ENCODE measurements around the gene ATP5ME. TPM values are rescaled to one million over a fixed set of nuclear protein-coding genes. Genes with fewer than 3 reads are reported as not detected.

ATP5ME gene
- total and polyA plus RNA-seq, 2 donors from 2014 or later = 248 to 1,928 TPM

DNA sequence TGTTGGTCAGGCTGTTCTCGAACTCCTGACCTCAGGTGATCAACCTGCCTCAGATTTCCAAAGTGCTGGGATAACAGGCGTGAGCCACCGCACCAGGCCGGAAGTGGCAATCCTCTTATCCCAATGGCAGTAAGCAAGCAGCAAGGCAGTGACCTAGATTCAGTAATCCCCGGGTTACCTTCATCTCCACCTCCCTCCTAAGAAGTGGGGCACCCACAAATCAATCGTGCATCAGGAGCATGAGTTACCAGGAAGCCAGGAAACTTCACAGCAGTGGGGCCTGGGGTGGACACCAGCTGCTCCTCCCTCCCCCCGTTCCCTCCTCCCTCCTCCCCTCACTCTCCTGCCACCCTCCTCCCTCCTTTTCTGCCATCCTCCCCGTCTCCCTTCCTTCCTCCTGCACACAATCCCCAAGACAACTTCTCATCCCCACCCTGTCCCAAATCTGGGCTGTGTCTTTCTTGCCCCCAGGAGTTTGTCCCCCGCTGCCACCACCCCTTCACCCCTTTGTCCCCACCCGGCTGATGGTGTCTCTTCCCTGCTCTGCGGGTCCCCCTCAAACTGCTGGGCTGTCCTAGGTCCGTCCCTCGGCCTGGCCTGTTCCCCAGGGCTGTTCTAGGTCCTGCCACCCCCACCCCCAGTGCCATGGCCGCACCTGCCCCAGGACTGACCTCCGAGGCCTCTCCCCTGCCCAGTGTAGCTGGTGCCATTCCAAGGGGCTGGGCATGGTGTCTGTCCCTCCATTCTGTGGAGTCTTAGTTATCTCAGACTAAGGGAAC is 46.5 kb downstream of the ATP5ME start:
- H3K27me3 ChIP-seq (ENCODE audit: control insufficient read depth, insufficient read depth, low read length) = no peaks in the 10 kb centered on the region
- DNase-seq = peak in 2 of 5 donors; percentile 7 to 42

DNA sequence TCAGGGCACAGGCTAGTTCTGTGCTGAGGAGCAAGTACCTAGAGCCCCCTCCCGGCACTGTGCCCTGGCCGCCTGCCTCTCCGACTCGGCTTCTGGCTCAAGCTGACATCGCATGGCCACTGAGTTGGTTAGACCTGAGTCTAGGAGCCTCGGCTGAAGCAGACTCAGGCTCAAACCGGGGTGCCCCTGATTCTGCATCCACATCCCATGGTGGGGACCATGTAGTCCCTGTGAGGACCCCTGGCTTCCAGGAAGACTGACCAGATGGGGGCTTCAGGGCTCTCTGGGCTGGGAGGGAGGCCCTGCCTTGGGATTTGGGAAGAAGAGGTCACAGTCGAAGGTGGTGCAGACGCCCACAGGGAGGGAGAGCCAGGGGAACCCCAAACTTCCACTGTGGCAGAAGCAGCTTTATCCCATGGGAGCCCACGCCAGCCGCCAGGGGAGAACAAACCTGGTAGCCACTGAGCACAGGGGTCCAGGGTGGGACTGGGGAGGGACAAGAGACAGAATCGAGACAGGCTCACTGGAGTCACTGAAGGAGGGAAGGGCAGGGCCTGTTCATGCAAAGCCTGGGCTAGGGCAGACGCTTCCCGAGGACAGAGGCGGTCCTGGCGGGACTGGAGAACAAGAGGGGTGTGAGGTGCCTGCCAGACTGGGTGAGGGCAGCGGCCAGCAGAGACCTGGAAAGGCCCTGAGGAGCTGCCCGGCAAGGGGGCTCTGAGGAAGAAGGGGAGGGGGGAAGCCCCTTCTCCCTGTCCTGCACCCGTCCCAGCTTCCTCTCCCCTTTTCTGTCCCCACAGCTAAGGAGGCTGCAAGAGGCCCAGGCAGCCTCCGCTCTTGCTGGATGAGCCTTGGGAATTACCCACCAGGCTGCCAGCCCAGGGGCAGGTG is 47.6 kb downstream of the ATP5ME start:
- Histone ChIP-seq H3K4me1 (ENCODE audit: control insufficient read depth in 2 of 3, insufficient read depth in 2 of 3, low read depth in 1 of 3, low read length in 3 of 3) (peaks cover 0 to 4% (median 0%) of the 10 kb centered on the region in 3 donors), H3K27me3 (ENCODE audit: control insufficient read depth, insufficient read depth, low read length) (no peaks in the 10 kb centered on the region), H3K9me3 (ENCODE audit: control insufficient read depth in 2 of 3, insufficient read depth in 1 of 3, low read length in 3 of 3) (peaks cover 0 to 2% (median 0%) of the 10 kb centered on the region in 3 donors), H3K4me3 (ENCODE audit: low read length in 3 of 3) (no peak overlapping the region), H3K9ac (ENCODE audit: low read length in 3 of 3) (no peak overlapping the region), H3K27ac (ENCODE audit: low read depth in 2 of 2, low read length in 2 of 2) (no peak overlapping the region), H3K36me3 (ENCODE audit: control insufficient read depth in 2 of 3, insufficient read depth in 3 of 3, low read length in 3 of 3) (no peaks in the 10 kb centered on the region)
- no peak for FAIRE-seq
- TF ChIP-seq, protein P1, sequence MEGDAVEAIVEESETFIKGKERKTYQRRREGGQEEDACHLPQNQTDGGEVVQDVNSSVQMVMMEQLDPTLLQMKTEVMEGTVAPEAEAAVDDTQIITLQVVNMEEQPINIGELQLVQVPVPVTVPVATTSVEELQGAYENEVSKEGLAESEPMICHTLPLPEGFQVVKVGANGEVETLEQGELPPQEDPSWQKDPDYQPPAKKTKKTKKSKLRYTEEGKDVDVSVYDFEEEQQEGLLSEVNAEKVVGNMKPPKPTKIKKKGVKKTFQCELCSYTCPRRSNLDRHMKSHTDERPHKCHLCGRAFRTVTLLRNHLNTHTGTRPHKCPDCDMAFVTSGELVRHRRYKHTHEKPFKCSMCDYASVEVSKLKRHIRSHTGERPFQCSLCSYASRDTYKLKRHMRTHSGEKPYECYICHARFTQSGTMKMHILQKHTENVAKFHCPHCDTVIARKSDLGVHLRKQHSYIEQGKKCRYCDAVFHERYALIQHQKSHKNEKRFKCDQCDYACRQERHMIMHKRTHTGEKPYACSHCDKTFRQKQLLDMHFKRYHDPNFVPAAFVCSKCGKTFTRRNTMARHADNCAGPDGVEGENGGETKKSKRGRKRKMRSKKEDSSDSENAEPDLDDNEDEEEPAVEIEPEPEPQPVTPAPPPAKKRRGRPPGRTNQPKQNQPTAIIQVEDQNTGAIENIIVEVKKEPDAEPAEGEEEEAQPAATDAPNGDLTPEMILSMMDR (IDR thresholded peaks at IDR 0.05; ENCODE audit: borderline replicate concordance, extremely low read depth, insufficient read depth) = no peak
- peak in 2 of 5 donors; percentile 16 to 56 for DNase-seq
- intact Hi-C loops (cut with DNase I) = no loop called here

More for the DNA sequence above, 46.5 kb downstream of the ATP5ME start:
- intact Hi-C loops (cut with DNase I) = no loop called here
- Histone ChIP-seq H3K4me3 (ENCODE audit: low read length in 3 of 3) (no peak overlapping the region), H3K4me1 (ENCODE audit: control insufficient read depth in 2 of 3, insufficient read depth in 2 of 3, low read depth in 1 of 3, low read length in 3 of 3) (peaks cover 0 to 4% (median 0%) of the 10 kb centered on the region in 3 donors), H3K9ac (ENCODE audit: low read length in 3 of 3) (no peak overlapping the region), H3K9me3 (ENCODE audit: control insufficient read depth in 2 of 3, insufficient read depth in 1 of 3, low read length in 3 of 3) (peaks cover 0 to 4% (median 2%) of the 10 kb centered on the region in 3 donors), H3K36me3 (ENCODE audit: control insufficient read depth in 2 of 3, insufficient read depth in 3 of 3, low read length in 3 of 3) (no peaks in the 10 kb centered on the region), H3K27ac (ENCODE audit: low read depth in 2 of 2, low read length in 2 of 2) (no peak overlapping the region)
- TF ChIP-seq, protein P1 (IDR thresholded peaks at IDR 0.05; ENCODE audit: borderline replicate concordance, extremely low read depth, insufficient read depth) = no peak
- no peak for FAIRE-seq

DNA sequence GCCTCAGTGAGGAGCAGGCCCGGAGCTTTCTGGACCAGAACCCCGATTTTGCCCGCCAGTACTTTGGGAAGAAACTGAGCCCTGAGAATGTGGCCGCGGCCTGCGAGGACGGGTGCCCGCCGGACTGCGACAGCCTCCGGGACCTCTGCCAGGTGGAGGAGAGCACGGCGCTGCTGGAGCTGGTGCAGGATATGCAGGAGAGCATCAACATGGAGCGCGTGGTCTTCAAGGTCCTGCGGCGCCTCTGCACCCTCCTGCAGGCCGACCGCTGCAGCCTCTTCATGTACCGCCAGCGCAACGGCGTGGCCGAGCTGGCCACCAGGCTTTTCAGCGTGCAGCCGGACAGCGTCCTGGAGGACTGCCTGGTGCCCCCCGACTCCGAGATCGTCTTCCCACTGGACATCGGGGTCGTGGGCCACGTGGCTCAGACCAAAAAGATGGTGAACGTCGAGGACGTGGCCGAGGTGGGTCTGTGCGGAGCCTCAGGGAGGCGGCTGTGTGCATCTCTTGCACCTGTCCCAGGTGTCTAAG is 48.4 kb downstream of the ATP5ME start:
- Histone ChIP-seq H3K4me3 (ENCODE audit: low read length in 3 of 3) (no peak overlapping the region), H3K9ac (ENCODE audit: low read length in 3 of 3) (no peak overlapping the region), H3K4me1 (ENCODE audit: control insufficient read depth in 2 of 3, insufficient read depth in 2 of 3, low read depth in 1 of 3, low read length in 3 of 3) (peaks cover 0 to 4% (median 0%) of the 10 kb centered on the region in 3 donors), H3K36me3 (ENCODE audit: control insufficient read depth in 2 of 3, insufficient read depth in 3 of 3, low read length in 3 of 3) (no peaks in the 10 kb centered on the region), H3K9me3 (ENCODE audit: control insufficient read depth in 2 of 3, insufficient read depth in 1 of 3, low read length in 3 of 3) (no peaks in the 10 kb centered on the region), H3K27me3 (ENCODE audit: control insufficient read depth, insufficient read depth, low read length) (no peaks in the 10 kb centered on the region), H3K27ac (ENCODE audit: low read depth in 2 of 2, low read length in 2 of 2) (no peak overlapping the region)
- intact Hi-C loops (cut with DNase I) = no loop called here
- TF ChIP-seq, protein P1 (IDR thresholded peaks at IDR 0.05; ENCODE audit: borderline replicate concordance, extremely low read depth, insufficient read depth) = no peak
- FAIRE-seq (no peak), DNase-seq (no peak)

Measured in kidney (tissue), 14 donors.